ENCODE measurements around the gene GNAL.
"Not testable (repeated sequence)": the region's sequence is repeated elsewhere in the genome, so short reads cannot be mapped to it uniquely, and the experiment has no call there.

GNAL gene

DNA sequence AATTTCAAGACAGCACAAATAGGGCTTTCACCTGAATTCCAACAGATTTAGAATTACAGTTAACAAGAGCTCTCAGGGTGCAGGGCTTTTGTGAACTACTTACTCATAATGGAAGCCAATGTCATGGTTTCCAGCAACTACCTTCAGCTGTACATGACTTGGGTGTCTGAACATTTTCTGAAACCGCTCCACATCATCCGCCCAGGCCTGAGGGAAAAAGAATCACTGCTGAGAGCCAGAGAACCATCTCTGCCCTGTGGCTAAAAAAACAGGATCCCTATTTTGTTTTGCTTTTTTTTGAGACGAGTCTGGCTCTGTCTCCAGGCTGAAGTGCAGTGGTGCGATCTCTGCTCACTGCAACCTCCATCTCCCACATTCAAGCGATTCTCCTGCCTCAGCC, 200.2 kb downstream of the GNAL start:
- no peak overlapping the region for H2AFZ ChIP-seq (ENCODE audit: low read depth)
- no peaks in the 10 kb centered on the region for H3K27me3 ChIP-seq (ENCODE audit: insufficient read depth, low read depth)
- H3K4me1 ChIP-seq (ENCODE audit: low read depth, poor library complexity, severe bottlenecking): no peaks in the 10 kb centered on the region
- H3K4me2 ChIP-seq: no peak overlapping the region
- H3K27ac ChIP-seq: no peak overlapping the region
- TF ChIP-seq, protein P1, sequence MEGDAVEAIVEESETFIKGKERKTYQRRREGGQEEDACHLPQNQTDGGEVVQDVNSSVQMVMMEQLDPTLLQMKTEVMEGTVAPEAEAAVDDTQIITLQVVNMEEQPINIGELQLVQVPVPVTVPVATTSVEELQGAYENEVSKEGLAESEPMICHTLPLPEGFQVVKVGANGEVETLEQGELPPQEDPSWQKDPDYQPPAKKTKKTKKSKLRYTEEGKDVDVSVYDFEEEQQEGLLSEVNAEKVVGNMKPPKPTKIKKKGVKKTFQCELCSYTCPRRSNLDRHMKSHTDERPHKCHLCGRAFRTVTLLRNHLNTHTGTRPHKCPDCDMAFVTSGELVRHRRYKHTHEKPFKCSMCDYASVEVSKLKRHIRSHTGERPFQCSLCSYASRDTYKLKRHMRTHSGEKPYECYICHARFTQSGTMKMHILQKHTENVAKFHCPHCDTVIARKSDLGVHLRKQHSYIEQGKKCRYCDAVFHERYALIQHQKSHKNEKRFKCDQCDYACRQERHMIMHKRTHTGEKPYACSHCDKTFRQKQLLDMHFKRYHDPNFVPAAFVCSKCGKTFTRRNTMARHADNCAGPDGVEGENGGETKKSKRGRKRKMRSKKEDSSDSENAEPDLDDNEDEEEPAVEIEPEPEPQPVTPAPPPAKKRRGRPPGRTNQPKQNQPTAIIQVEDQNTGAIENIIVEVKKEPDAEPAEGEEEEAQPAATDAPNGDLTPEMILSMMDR (conservative IDR thresholded peaks at IDR 0.05; ENCODE audit: low read depth, low read length): no peak
- H3K36me3 ChIP-seq (ENCODE audit: insufficient read depth): no peaks in the 10 kb centered on the region
- no peaks in the 10 kb centered on the region for H3K79me2 ChIP-seq (ENCODE audit: insufficient read depth, low read depth)
- no peak overlapping the region for H3K4me3 ChIP-seq (IDR thresholded peaks at IDR 0.05; ENCODE audit: insufficient read depth, low read depth, low read length)
- no peak overlapping the region for H3K9ac ChIP-seq
- no peaks in the 10 kb centered on the region for H4K20me1 ChIP-seq (ENCODE audit: insufficient read depth)

DNA sequence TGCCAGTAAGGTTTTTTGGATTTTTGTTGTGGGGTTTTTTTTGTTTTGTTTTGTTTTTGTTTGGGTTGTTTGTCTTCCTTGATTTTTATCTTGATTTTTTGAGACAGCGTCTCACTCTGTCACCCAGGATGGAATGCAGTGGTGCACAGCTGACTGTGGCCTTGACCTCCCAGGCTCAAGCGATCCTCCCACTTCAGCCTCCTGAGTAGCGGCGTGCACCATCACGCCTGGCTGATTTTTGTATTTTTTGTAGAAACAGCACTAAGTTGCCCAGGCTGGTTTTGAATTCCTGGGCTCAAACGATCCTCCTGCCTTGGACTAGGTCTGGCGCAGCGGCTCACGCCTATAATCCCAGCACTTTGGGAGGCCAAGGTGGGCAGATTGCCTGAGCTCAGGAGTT, 202.7 kb downstream of the GNAL start:
- H3K9ac ChIP-seq: no peak overlapping the region
- no peak overlapping the region for H3K4me3 ChIP-seq (IDR thresholded peaks at IDR 0.05; ENCODE audit: insufficient read depth, low read depth, low read length)
- no peak overlapping the region for H3K4me2 ChIP-seq
- H3K27ac ChIP-seq: no peak overlapping the region
- H2AFZ ChIP-seq (ENCODE audit: low read depth): no peak overlapping the region
- H4K20me1 ChIP-seq (ENCODE audit: insufficient read depth): no peaks in the 10 kb centered on the region
- no peaks in the 10 kb centered on the region for H3K79me2 ChIP-seq (ENCODE audit: insufficient read depth, low read depth)
- H3K36me3 ChIP-seq (ENCODE audit: insufficient read depth): no peaks in the 10 kb centered on the region
- TF ChIP-seq, protein P1 (conservative IDR thresholded peaks at IDR 0.05; ENCODE audit: low read depth, low read length): no peak
- no peaks in the 10 kb centered on the region for H3K27me3 ChIP-seq (ENCODE audit: insufficient read depth, low read depth)
- H3K4me1 ChIP-seq (ENCODE audit: low read depth, poor library complexity, severe bottlenecking): no peaks in the 10 kb centered on the region

DNA sequence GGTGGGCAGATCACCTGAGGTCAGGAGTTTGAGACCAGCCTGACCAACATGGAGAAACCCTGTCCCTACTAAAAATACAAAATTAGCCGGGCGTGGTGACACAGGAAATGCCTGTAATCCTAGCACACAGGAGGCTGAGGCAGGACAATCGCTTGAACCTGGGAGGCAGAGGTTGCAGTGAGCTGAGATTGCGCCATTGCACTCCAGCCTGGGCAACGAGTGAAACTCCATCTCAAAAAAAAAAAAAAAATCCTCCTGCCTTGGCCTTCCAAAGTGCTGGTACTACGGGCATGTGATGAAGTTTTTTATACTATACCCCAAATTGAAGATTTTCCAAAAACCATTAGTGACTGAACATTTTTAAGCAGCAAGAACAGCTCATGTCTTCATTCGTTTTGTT, 203.4 kb downstream of the GNAL start:
- not testable (repeated sequence) for H4K20me1 ChIP-seq (ENCODE audit: insufficient read depth); H3K79me2 ChIP-seq (ENCODE audit: insufficient read depth, low read depth); H3K36me3 ChIP-seq (ENCODE audit: insufficient read depth); H3K4me2 ChIP-seq; H3K27ac ChIP-seq; H3K27me3 ChIP-seq (ENCODE audit: insufficient read depth, low read depth); H2AFZ ChIP-seq (ENCODE audit: low read depth); H3K4me1 ChIP-seq (ENCODE audit: low read depth, poor library complexity, severe bottlenecking); H3K4me3 ChIP-seq (IDR thresholded peaks at IDR 0.05; ENCODE audit: insufficient read depth, low read depth, low read length); H3K9ac ChIP-seq

DNA sequence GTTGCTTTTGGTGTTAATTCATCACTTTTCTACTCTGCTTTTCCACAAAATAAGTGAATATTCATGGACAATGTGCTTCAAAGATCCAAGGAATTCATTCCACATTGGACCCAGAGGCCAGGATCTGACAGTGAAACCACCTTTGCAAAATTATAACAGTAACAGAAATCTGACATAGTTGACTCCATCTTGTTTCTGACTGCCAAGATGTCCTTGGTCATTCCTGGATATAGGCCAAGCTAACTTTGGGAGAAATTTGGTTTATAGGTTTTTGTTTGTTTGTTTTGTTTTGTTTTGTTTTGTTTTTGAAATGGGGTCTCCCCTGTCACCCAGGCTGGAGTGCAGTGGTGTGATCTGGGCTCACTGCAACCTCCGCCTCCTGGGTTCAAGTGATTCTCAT, 208.7 kb downstream of the GNAL start:
- H3K4me3 ChIP-seq (IDR thresholded peaks at IDR 0.05; ENCODE audit: insufficient read depth, low read depth, low read length): no peak overlapping the region
- H3K27me3 ChIP-seq (ENCODE audit: insufficient read depth, low read depth): no peaks in the 10 kb centered on the region
- H3K4me1 ChIP-seq (ENCODE audit: low read depth, poor library complexity, severe bottlenecking): no peaks in the 10 kb centered on the region
- no peaks in the 10 kb centered on the region for H4K20me1 ChIP-seq (ENCODE audit: insufficient read depth)
- H3K36me3 ChIP-seq (ENCODE audit: insufficient read depth): no peaks in the 10 kb centered on the region
- H3K4me2 ChIP-seq: no peak overlapping the region
- no peak overlapping the region for H3K9ac ChIP-seq
- H3K27ac ChIP-seq: no peak overlapping the region
- no peak overlapping the region for H2AFZ ChIP-seq (ENCODE audit: low read depth)
- TF ChIP-seq, protein P1 (conservative IDR thresholded peaks at IDR 0.05; ENCODE audit: low read depth, low read length): no peak
- H3K79me2 ChIP-seq (ENCODE audit: insufficient read depth, low read depth): no peaks in the 10 kb centered on the region

DNA sequence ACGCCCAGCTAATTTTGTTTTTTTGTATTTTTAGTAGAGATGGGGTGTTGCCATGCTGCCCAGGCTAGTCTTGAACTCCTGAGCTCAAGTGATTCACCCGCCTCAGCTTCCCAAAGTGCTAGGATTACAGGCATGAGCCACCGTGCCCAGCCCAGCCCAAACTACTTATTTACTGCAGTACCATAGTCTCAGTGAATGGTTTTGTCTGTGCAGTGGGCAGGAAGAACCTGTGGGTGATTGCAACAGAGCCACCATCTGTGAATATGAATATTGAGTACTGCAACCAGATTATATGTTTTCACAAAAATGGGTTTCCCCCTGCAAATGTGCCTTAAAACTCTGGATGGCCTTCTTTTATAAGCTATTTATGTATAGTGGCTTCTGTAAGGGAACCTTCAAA, 210.0 kb downstream of the GNAL start:
- TF ChIP-seq, protein P1 (conservative IDR thresholded peaks at IDR 0.05; ENCODE audit: low read depth, low read length): no peak

More for the DNA sequence above, 210.0 kb downstream of the GNAL start:
- Histone ChIP-seq H3K9ac (no peak overlapping the region), H3K27ac (no peak overlapping the region), H3K4me1 (ENCODE audit: low read depth, poor library complexity, severe bottlenecking) (no peaks in the 10 kb centered on the region), H3K4me2 (no peak overlapping the region), H3K4me3 (IDR thresholded peaks at IDR 0.05; ENCODE audit: insufficient read depth, low read depth, low read length) (no peak overlapping the region), H4K20me1 (ENCODE audit: insufficient read depth) (no peaks in the 10 kb centered on the region), H2AFZ (ENCODE audit: low read depth) (no peak overlapping the region), H3K36me3 (ENCODE audit: insufficient read depth) (no peaks in the 10 kb centered on the region), H3K79me2 (ENCODE audit: insufficient read depth, low read depth) (no peaks in the 10 kb centered on the region), H3K27me3 (ENCODE audit: insufficient read depth, low read depth) (no peaks in the 10 kb centered on the region)
